H1 (cell line): ENCODE results near the gene NR5A2.

Experiments used
- ATF3 ChIP-seq: IDR thresholded peaks from 2 replicates; pipeline ENCODE4 v1.6.1; 2011; ENCODE audit warnings: low read depth, mild to moderate bottlenecking, low read length; ENCODE audit not compliant: insufficient read depth
- CTBP2 ChIP-seq: IDR thresholded peaks from 2 replicates; pipeline ENCODE4 v1.7.0; 2011; ENCODE audit warnings: borderline replicate concordance, mild to moderate bottlenecking, moderate library complexity, mixed read lengths, low read length; ENCODE audit not compliant: insufficient read depth, insufficient read length
- CTCF ChIP-seq, 3 experiments: IDR thresholded peaks; 1 replicate in 2 of 3; 2 replicates in 1 of 3; pipeline versions ENCODE4 v1.5.1 to v1.6.1; 2011; ENCODE audit warnings: low read length in 3 of 3, mild to moderate bottlenecking in 3 of 3, inconsistent platforms in 2 of 3, low read depth in 1 of 3, moderate library complexity in 1 of 3; ENCODE audit not compliant: insufficient read depth in 1 of 3; ENCODE audit errors: control extremely low read depth in 1 of 3
- EP300 ChIP-seq, 2 experiments: IDR thresholded peaks; 1 replicate in 1 of 2; 2 replicates in 1 of 2; pipeline ENCODE4 v1.6.1; 2011 to 2012; ENCODE audit warnings: low read depth in 2 of 2, low read length in 2 of 2, mild to moderate bottlenecking in 2 of 2, borderline replicate concordance in 1 of 2, inconsistent platforms in 1 of 2, moderate library complexity in 1 of 2
- EZH2 ChIP-seq: fragments of 200-600 bp; sonication (generic); IDR thresholded peaks from 2 replicates; pipeline ENCODE4 v1.7.1; 2012; ENCODE audit warnings: low read depth, mild to moderate bottlenecking, moderate library complexity, low read length, inconsistent platforms; ENCODE audit not compliant: severe bottlenecking
- GABPA ChIP-seq: IDR thresholded peaks from 2 replicates; pipeline ENCODE4 v1.6.1; 2011; ENCODE audit warnings: mild to moderate bottlenecking, low read length, moderate library complexity, borderline replicate concordance; ENCODE audit not compliant: insufficient read depth
- POLR2A ChIP-seq, 2 experiments: IDR thresholded peaks; 1 replicate in 1 of 2; 2 replicates in 1 of 2; pipeline ENCODE4 v1.6.1; 2011; ENCODE audit warnings: low read depth in 2 of 2, low read length in 2 of 2, mild to moderate bottlenecking in 2 of 2; ENCODE audit errors: control extremely low read depth in 1 of 2
- TAF7 ChIP-seq: optimal IDR thresholded peaks from 2 replicates; pipeline ENCODE3; 2011; ENCODE audit warnings: low read depth, mild to moderate bottlenecking, inconsistent platforms, low read length, moderate library complexity, borderline replicate concordance
- ZNF274 ChIP-seq: IDR thresholded peaks from 2 replicates; pipeline ENCODE4 v1.7.0; 2012; ENCODE audit warnings: low read length, borderline replicate concordance; ENCODE audit errors: extremely low read depth

- no peak for TF ChIP-seq CTCF (IDR thresholded peaks at IDR 0.05; ENCODE audit: control extremely low read depth in 1 of 3, insufficient read depth in 1 of 3, low read depth in 1 of 3, low read length in 3 of 3)
- TF ChIP-seq ATF3, result no peak
- no peak for TF ChIP-seq ZNF274
- no peak for TF ChIP-seq CTBP2
- TF ChIP-seq TAF7, result no peak
- TF ChIP-seq POLR2A (IDR thresholded peaks at IDR 0.05; ENCODE audit: control extremely low read depth in 1 of 2, low read depth in 2 of 2, low read length in 2 of 2), result no peak
- TF ChIP-seq EZH2, result no peak
- no peak for TF ChIP-seq EP300 (IDR thresholded peaks at IDR 0.05; ENCODE audit: borderline replicate concordance in 1 of 2, low read depth in 2 of 2, low read length in 2 of 2)
- no peak for TF ChIP-seq GABPA
Measured at GRCh38 chr1:200022239-200022804, 5.2 kb upstream of the NR5A2 start.
